NCI-H510A (cell line): ENCODE results near the gene PLIN4.
A peak's percentile ranks its signal among the peaks of the same experiment; 100 is the strongest.
"Not testable (repeated sequence)": the region's sequence is repeated elsewhere in the genome, so short reads cannot be mapped to it uniquely, and the experiment has no call there.

Experiments used
- DNase-seq: peaks from one replicate; lab custom pipeline; 2025; lab: John Stamatoyannopoulos, UW

The PLIN4 gene

DNA sequence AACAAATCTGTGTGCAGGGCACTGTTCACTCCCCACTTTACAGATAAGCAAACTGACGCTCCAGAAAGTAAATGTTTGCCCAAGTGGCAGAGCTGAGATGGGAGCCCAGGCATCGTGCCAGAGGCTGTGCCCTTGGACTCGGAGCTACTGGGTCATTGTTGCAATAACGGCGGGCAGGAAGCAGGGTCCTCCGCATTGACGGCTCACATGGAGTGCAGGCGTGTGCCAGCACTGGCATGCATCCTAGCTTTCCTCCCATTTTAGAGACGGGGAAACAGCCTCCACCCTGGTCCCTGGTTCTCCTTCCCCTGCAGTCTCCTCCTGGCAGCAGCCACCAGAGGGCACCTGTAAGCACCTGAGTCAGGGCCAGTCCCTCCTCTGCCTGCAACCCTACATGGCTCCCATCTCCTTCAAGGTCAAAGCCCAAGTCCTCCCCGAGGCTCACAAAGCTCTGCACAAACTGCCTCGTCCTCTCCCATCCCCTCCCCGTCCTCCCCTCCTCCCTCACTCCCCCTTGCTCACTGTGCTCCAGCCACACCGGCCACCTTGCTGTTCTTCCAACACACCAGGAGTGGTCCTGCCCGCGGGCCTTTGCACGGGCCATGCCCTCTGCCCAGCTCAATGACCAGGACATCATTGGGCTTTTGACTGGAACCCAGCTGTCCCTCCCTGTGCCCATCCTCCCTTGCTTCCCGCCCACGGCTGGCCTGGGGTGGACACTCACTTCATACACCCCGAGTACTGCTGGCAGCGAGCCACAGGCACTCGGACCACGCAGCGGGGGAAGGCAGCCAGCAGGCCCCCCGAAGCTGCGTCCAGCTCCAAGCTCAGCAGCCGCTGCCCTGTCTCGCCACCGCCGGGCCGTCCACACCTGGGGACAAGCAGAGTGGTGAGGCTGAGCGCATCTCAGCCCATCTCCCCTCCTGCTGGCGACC is 29.3 kb upstream of the PLIN4 start:
- DNase-seq: no peak

- no peak for DNase-seq
Measured at GRCh38 chr19:4543842-4544647, 25.8 kb upstream of the PLIN4 start.

GRCh38 chr19:4542896-4543841 is 24.9 kb upstream of the PLIN4 start:
- DNase-seq: no peak

DNA sequence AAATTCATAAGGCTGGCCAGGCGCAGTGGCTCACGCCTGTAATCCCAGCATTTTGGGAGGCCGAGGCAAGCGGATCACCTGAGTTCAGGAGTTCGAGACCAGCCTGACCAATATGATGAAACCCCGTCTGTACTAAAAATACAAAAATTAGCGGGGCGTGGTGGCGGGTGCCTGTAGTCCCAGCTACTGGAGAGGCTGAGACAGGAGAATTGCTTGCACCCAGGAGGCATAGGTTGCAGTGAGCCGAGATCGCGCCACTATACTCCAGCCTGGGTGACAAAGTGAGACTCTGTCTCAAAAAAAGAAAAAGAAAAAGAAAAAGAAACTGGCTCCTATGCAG is 23.5 kb upstream of the PLIN4 start:
- not testable (repeated sequence) for DNase-seq

DNA sequence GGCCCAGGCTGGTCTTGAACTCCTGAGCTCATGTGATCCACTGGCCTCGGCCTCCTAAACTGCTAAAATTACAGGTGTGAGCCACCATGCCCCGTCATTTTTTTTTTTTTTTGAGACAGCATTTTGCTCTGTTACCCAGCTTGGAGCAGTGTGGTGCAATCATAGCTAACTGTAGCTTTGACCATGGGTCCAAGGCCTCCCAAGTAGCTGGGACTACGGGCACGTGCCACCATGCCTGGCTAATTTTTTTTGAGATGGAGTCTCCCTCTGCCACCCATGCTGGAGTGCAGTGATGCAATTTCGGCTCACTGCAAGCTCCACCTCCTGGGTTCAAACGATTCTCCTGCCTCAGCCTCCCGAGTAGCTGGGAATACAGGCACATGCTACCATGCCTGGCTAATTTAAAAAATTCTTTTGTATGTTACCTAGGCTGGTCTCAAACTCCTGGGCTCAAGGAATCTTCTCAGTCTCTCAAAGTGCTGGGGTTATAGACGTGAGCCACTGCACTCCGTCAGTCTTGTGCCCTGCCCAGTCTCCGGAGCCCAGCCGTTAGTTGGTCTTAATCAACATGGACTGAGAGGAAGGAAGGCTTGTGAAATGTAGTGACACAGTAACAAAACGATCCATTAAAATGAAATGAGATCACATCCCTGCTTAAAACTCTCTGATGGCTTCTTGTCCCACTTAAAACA is 23.0 kb upstream of the PLIN4 start:
- no peak for DNase-seq

GRCh38 chr19:4539693-4540581 is 21.7 kb upstream of the PLIN4 start, which contains the start of gene LRG1:
Gene LRG1 (minus strand): TSS chr19:4540036. CDS start chr19:4540013, 23 bp downstream.
- DNase-seq: no peak

- no peak for DNase-seq
Measured at GRCh38 chr19:4539169-4539692, 20.9 kb upstream of the PLIN4 start.

DNA sequence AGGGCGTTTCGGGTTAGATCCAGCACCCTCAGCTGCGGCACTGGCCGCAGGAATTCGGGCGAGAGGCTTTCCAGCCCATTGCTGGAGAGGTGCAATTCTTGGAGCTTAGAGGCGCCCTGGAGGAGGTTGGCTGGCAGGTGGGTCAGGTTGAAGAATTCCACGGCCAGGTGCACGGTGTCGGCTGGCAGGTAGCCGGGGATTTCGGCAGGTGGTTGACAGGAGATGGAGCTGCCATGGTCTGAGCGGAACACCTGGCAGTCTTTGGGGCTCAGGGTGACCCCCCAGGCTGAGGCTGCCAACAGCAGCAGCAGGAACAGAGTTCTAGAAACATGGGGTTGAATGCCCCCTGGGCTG is 20.3 kb upstream of the PLIN4 start:
- DNase-seq: peak; percentile 42

DNA sequence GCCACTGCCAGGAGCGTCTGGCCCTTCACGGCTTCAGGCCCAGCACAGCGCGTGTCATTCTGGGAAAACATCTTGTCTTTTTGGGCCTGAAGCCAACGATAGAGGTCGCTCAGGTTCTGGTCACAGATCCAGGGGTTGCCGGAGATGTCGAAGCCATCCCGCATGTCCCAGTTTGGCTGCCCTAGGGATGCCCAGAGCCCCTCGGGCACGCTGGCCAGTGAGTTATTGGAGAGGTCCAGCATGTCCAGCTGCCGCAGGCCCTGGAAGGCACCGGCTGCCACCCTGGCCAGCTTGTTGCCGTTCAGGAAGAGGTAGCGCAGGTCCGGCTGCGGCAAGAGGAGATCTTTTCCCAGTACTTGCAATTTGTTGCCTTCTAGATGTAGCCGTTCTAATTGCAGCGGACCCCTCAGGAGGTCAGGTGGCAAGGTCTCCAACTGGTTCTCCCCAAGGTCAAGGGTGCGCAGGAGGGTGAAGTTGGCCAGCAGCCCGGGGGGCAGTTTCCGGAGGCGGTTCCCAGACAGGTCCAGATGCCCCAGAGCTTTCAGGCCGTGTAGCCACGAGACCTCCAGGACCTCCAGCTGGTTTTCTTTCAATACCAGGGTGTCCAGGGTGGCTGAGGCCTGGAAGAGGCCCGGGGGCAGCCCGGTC is 19.8 kb upstream of the PLIN4 start:
- no peak for DNase-seq

GRCh38 chr19:4536798-4537197 is 18.5 kb upstream of the PLIN4 start:
- no peak for DNase-seq

- peak; percentile 72 for DNase-seq
Measured at GRCh38 chr19:4534836-4535658, 16.8 kb upstream of the PLIN4 start, which contains the start of gene PLIN5. Gene PLIN5 (minus strand): TSS chr19:4535224. CDS start chr19:4534074, 1,150 bp downstream.

GRCh38 chr19:4533835-4534424 is 15.6 kb upstream of the PLIN4 start:
- no peak for DNase-seq

DNA sequence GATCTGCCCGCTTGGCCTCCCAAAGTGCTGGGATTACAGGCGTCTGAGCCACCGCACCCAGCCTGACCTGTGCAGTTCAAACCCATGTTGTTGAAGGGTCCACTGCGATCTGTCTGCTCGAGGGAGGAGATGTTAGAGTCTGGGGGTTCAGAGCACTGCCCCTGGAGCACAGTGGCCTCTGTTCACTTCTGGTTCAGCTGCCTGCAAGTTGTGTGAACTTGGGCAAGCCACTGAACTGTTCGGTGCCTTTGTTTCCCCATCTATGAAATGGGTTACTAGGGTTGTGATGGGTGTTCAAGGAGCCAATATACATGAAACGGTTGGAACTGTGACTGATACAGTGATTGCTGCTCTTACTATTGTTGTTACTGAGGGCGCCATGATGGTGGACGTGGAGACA is 15.0 kb upstream of the PLIN4 start:
- no peak for DNase-seq

- DNase-seq: no peak
Measured at GRCh38 chr19:4531562-4532165, 13.4 kb upstream of the PLIN4 start.

DNA sequence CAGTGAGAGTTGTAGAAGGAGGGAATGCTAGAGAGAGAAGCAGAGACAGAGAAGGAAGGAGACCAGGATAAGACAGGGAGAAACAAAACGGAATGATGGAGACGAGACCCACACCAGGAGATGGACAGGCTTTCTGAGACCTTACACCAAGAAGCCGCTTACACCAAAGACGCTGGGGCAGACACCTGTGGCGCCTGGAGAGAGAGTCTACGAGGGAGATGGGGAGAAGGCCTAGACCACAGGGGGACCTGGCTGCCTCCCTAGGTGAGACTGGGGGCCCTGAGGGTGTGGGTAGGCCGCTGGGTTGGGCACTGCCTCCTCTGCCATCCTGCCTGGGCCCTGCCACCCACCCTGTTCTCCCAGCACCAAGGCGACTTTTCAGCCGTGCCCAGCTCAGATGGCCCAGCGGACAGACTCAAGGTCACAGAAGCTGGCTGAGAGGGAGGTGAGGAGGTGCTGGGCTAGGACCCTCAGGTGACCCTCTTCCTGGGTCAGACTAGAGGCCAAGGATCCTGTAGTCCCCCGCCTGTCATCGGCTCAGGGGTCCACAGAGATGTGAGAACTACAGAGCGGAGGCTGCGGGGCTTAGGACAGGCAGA is 11.7 kb upstream of the PLIN4 start:
- no peak for DNase-seq

DNA sequence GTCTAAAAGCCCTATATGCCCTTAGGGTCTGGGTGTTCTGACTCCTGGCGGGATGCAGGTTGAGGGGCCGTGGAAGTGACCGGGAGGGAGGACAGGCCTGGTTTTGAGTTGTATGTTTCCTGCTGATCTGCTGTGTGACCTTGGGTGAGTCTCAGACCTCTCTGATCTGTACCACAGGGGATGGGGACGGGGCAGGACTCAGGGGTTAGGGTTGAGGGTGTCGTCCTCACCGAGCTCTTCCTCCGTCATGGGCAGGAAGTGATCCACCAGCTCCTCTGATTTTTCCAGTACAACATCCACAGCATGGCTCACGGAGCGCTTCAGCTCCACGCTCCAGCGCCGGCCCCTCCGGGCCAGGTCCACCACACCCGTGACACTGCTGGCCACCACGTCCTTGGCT is 10.6 kb upstream of the PLIN4 start:
- DNase-seq: no peak

GRCh38 chr19:4527377-4527776 is 9.1 kb upstream of the PLIN4 start:
- not testable (repeated sequence) for DNase-seq
